SU-DHL-6 (cell line): ENCODE data around the gene RPS6KA6.

Source experiments
- EZH2phosphoT487 ChIP-seq: fragments of 200-600 bp; sonication (generic), shearing (Covaris generic); conservative IDR thresholded peaks from 2 replicates; pipeline ENCODE4 v1.6.1; 2018; ENCODE audit warnings: mild to moderate bottlenecking, antibody characterized with exemption, low read length, moderate library complexity, mixed read lengths
- TF ChIP-seq, protein P1 (sequence below): fragments of 200-600 bp; sonication (generic); IDR thresholded peaks from one replicate; pipeline ENCODE4 v1.5.1; 2017; ENCODE audit warnings: antibody characterized with exemption, mild to moderate bottlenecking, low read length, moderate library complexity; ENCODE audit not compliant: insufficient read depth, poor library complexity, severe bottlenecking

DNA sequence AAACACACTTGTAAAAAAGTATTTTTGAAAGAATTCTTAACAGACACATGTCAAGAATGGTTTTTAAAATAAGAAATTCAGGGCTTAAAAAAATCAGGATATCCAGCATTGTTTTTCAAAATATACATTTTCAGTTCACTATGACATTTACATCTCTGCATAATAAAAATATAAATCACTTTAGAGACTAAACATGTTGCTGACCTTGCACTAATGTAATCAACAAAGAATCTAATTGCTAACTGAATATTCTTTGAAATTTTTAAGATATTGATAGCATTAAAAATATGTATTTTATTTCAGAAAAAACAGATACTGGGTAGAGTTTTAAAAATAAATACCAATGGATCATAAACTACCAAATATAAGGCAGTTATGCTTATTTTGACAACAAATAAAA, 26.4 kb downstream of the RPS6KA6 start:
- TF ChIP-seq, protein P1, sequence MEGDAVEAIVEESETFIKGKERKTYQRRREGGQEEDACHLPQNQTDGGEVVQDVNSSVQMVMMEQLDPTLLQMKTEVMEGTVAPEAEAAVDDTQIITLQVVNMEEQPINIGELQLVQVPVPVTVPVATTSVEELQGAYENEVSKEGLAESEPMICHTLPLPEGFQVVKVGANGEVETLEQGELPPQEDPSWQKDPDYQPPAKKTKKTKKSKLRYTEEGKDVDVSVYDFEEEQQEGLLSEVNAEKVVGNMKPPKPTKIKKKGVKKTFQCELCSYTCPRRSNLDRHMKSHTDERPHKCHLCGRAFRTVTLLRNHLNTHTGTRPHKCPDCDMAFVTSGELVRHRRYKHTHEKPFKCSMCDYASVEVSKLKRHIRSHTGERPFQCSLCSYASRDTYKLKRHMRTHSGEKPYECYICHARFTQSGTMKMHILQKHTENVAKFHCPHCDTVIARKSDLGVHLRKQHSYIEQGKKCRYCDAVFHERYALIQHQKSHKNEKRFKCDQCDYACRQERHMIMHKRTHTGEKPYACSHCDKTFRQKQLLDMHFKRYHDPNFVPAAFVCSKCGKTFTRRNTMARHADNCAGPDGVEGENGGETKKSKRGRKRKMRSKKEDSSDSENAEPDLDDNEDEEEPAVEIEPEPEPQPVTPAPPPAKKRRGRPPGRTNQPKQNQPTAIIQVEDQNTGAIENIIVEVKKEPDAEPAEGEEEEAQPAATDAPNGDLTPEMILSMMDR = no peak
- no peak for TF ChIP-seq EZH2phosphoT487
